Left colon (tissue), 2 donors: ENCODE results near the gene LARP1. TPM values are rescaled to one million over a fixed set of nuclear protein-coding genes. Genes with fewer than 3 reads are reported as not detected.
"Not testable (repeated sequence)": the region's sequence is repeated elsewhere in the genome, so short reads cannot be mapped to it uniquely, and the experiment has no call there.

Experiments
- ATAC-seq: fragments of 200-7000 bp; cut with Tn5 transposase; one replicate; pipeline ENCODE4 v1.9.1; 2020; ENCODE audit warnings: mild to moderate bottlenecking, moderate library complexity
- DNase-seq, 2 donors: peaks; one replicate each; pipeline ENCODE4 v3.0.0-alpha.2; 2020
- intact Hi-C, 2 donors: fragments of 100-400 bp; cut with DNase I in 1 of 2; cut with micrococcal nuclease in 1 of 2; formaldehyde crosslinking; loops; one replicate each; pipeline versions ENCODE4 v1.11.2 to v1.14.0; 2022; cut with DNase I, micrococcal nuclease
- total RNA-seq, 2 donors: library from RNA; stranded (reverse); fragmentation: NEBNext Ultra II Directional; extraction: Animal tissue kit (Norgen Biotek cat#: 25700); gene quantifications; one replicate each; pipeline ENCODE4 v1.2.1, GENCODE V29; 2021
- donor health status: DM: no; HTN: no; CAD: no.
- donor health status: DM: yes; HTN: yes; CAD: no.

LARP1 gene
- total RNA-seq, 2 donors from 2014 or later, result 118 to 161 TPM

- intact Hi-C loops, result no loop called here
- ATAC-seq (peak; percentile 7), DNase-seq (peak; percentile 62 to 64)
Measured at GRCh38 chr5:154756868-154757813, 2.0 kb downstream of the LARP1 start.

- intact Hi-C loops, result no loop called here
- ATAC-seq, result no peak
Measured at GRCh38 chr5:154757814-154758406, 2.7 kb downstream of the LARP1 start.

GRCh38 chr5:154758493-154758892, 3.3 kb downstream of the LARP1 start:
- DNase-seq, result no peak
- no peak for ATAC-seq
- intact Hi-C loops, result no loop called here

More at GRCh38 chr5:154757814-154758406, 2.7 kb downstream of the LARP1 start:
- no peak for DNase-seq

- intact Hi-C loops, result no loop called here
- DNase-seq (no peak), ATAC-seq (no peak)
Measured at GRCh38 chr5:154758977-154759376, 3.8 kb downstream of the LARP1 start.

GRCh38 chr5:154759868-154760267, 4.7 kb downstream of the LARP1 start:
- intact Hi-C loops, ATAC-seq: not testable (repeated sequence)

GRCh38 chr5:154761046-154761736, 6.0 kb downstream of the LARP1 start:
- intact Hi-C loops, result no loop called here
- DNase-seq (no peak), ATAC-seq (peak; percentile 15)

More at GRCh38 chr5:154759868-154760267, 4.7 kb downstream of the LARP1 start:
- not testable (repeated sequence) for DNase-seq

GRCh38 chr5:154762261-154762660, 7.1 kb downstream of the LARP1 start:
- ATAC-seq, result no peak
- DNase-seq, result no peak
- intact Hi-C loops, result no loop called here

GRCh38 chr5:154762700-154763099, 7.5 kb downstream of the LARP1 start:
- intact Hi-C loops, result no loop called here
- ATAC-seq (no peak), DNase-seq (no peak)

- ATAC-seq (no peak), DNase-seq (no peak)
- intact Hi-C loops, result no loop called here
Measured at GRCh38 chr5:154764967-154765366, 9.8 kb downstream of the LARP1 start.

- intact Hi-C loops, result no loop called here
- no peak for DNase-seq
- no peak for ATAC-seq
Measured at GRCh38 chr5:154765396-154765925, 10.3 kb downstream of the LARP1 start.

GRCh38 chr5:154766558-154767281, 11.5 kb downstream of the LARP1 start:
- intact Hi-C loops, result no loop called here
- ATAC-seq, result no peak
- DNase-seq, result no peak

- DNase-seq (no peak), ATAC-seq (no peak)
- intact Hi-C loops, result no loop called here
Measured at GRCh38 chr5:154767576-154767975, 12.4 kb downstream of the LARP1 start.

- no peak for ATAC-seq
- intact Hi-C loops, result no loop called here
- DNase-seq, result no peak
Measured at GRCh38 chr5:154768207-154768606, 13.0 kb downstream of the LARP1 start.

GRCh38 chr5:154770111-154770510, 14.9 kb downstream of the LARP1 start:
- intact Hi-C loops, result no loop called here
- no peak for DNase-seq
- no peak for ATAC-seq

- DNase-seq (no peak), ATAC-seq (no peak)
Measured at GRCh38 chr5:154771383-154771901, 16.3 kb downstream of the LARP1 start.

GRCh38 chr5:154773326-154773725, 18.1 kb downstream of the LARP1 start:
- DNase-seq (no peak), ATAC-seq (no peak)
- intact Hi-C loops, result no loop called here

More at GRCh38 chr5:154771383-154771901, 16.3 kb downstream of the LARP1 start:
- intact Hi-C loops, result no loop called here

GRCh38 chr5:154776167-154776566, 21.0 kb downstream of the LARP1 start:
- no peak for ATAC-seq
- intact Hi-C loops, result no loop called here
- no peak for DNase-seq

GRCh38 chr5:154778534-154778933, 23.4 kb downstream of the LARP1 start:
- ATAC-seq (no peak), DNase-seq (no peak)
- intact Hi-C loops, result no loop called here
